GM18511 (cell line): ENCODE measurements around the gene TSPYL1.

Experiments
- ATAC-seq: cut with Tn5 transposase; IDR thresholded peaks from one replicate; pipeline ENCODE4 v1.9.1; 2021; ENCODE audit warnings: mild to moderate bottlenecking, moderate library complexity; ENCODE audit not compliant: unreplicated experiment

Gene TSPYL1

GRCh38 chr6:116265041-116265829 is 14.5 kb downstream of the TSPYL1 start:
- ATAC-seq, result no peak

- no peak for ATAC-seq
Observed at GRCh38 chr6:116263353-116263752, 16.4 kb downstream of the TSPYL1 start.

GRCh38 chr6:116258520-116258919 is 21.2 kb downstream of the TSPYL1 start:
- no peak for ATAC-seq

GRCh38 chr6:116256694-116257093 is 23.0 kb downstream of the TSPYL1 start:
- ATAC-seq, result no peak

GRCh38 chr6:116255246-116255800 is 24.4 kb downstream of the TSPYL1 start:
- ATAC-seq, result no peak

GRCh38 chr6:116254297-116255056 is 25.3 kb downstream of the TSPYL1 start:
- ATAC-seq, result peak; percentile 41

GRCh38 chr6:116253505-116254296 is 26.0 kb downstream of the TSPYL1 start, which contains the start of gene TSPYL4:
Gene TSPYL4 (minus strand): TSS chr6:116254075. CDS start chr6:116254008, 67 bp downstream.
- ATAC-seq, result peak; percentile 99

GRCh38 chr6:116253188-116253504 is 26.6 kb downstream of the TSPYL1 start:
- ATAC-seq, result no peak

- no peak for ATAC-seq
Observed at GRCh38 chr6:116251568-116252384, 28.0 kb downstream of the TSPYL1 start.

GRCh38 chr6:116248577-116248976 is 31.2 kb downstream of the TSPYL1 start:
- ATAC-seq, result no peak

GRCh38 chr6:116247285-116247684 is 32.4 kb downstream of the TSPYL1 start:
- no peak for ATAC-seq

- ATAC-seq, result no peak
Observed at GRCh38 chr6:116246089-116246488, 33.6 kb downstream of the TSPYL1 start.

- no peak for ATAC-seq
Observed at GRCh38 chr6:116244284-116244683, 35.4 kb downstream of the TSPYL1 start.

GRCh38 chr6:116239856-116240255 is 39.9 kb downstream of the TSPYL1 start:
- ATAC-seq, result no peak

GRCh38 chr6:116239256-116239655 is 40.5 kb downstream of the TSPYL1 start:
- ATAC-seq, result no peak

- ATAC-seq, result no peak
Observed at GRCh38 chr6:116238083-116238482, 41.6 kb downstream of the TSPYL1 start.

GRCh38 chr6:116234689-116235088 is 45.0 kb downstream of the TSPYL1 start:
- ATAC-seq, result no peak

- no peak for ATAC-seq
Observed at GRCh38 chr6:116229287-116229913, 50.3 kb downstream of the TSPYL1 start.
